GM21737 (cell line): ENCODE results near the gene SSH2.
"Not testable (repeated sequence)": the region's sequence is repeated elsewhere in the genome, so short reads cannot be mapped to it uniquely, and the experiment has no call there.

Experiments used
- ATAC-seq: cut with Tn5 transposase; IDR thresholded peaks from one replicate; pipeline ENCODE4 v1.9.1; 2021; ENCODE audit warnings: mild to moderate bottlenecking, moderate library complexity; ENCODE audit not compliant: unreplicated experiment

Gene SSH2

DNA sequence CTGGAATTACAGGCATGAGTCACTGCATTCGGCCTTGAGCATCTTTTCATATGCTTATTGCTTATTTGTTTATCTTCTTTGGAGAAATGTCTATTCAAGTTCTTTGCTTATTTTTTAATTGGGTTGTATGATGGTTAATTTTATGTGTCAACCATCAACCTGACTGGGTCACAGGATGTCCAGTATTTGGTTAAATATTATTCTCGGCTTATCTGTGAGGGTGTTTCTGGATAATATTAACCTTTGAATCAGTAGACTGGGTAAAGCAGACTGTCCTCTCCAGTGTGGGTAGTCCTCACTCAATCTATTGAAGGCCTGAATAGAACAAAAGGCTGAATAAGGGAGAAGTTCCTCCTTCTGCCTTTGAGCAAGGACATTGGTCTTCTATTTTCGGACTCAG is 142.0 kb downstream of the SSH2 start:
- ATAC-seq = no peak

DNA sequence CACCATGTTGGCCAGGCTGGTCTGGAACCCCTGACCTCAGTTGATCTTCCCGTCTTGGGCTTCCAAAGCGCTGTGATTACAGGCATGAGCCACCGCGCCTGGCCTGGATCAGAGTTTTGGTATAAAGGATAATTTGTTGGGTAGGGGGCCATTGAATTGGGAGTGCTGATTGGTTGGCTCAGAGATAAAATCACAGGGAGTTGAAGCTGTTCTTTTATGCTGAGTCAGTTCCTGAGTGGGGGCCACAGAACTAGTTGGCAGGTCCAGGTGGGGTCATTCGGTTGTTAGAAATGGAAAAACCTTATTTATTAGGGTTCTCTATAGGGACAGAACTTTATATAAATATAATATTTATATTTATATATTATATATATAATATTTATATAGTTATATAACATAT is 147.1 kb downstream of the SSH2 start:
- ATAC-seq = no peak

DNA sequence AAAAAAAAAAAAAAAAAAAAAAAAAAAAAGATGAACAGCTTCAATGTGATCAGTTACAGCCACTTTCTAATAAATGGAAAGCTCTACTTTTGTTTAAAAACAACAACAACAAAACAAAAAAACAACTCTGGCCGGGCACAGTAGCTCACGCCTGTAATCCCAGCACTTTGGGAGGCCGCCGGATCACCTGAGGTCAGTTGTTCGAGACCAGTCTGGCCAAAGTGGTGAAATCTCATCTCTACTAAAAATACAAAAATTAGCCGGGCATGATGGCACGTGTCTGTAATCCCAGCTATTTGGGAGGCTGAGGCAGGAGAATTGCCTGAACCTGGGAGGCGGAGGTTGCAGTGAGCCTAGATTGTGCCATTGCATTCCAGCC is 150.2 kb downstream of the SSH2 start:
- ATAC-seq = not testable (repeated sequence)

DNA sequence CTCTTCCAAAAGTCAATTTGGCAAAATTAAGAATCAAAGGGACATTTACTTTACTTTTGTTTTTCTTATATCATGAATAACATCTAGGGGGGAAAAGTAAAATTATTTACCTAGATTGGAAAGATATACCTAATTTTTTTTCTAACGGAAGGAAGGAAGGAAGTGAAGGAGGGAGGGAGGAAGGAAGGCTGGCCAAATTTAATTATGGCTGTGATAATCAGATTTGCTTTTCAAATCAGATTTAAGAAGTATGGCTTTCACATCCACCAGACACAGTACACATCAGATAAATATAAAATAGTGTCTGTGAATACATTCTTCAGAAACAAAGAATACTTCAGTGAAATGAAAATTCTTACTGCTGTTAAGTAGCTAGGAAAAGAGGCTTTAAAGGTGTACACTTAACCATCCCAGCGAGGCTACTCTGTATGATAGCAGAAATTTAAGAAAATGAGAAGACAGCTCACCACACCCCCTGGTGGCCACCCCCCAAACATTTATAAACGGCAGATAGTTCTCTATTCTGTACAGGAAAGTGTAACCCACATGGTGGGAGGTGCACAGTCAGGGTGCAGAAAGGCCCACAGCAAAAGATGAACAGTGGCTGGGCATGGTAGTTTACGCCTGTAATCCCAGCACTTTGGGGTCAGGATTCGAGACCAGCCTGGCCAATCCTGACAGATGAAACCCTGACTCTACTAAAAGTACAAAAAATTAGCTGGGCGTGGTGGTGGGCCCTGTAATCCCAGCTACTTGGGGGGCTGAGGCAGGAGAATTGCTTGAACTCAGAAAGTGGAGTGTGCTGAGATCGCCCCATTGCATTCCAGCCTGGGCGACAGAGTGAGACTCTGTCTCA is 150.8 kb downstream of the SSH2 start:
- ATAC-seq = no peak

DNA sequence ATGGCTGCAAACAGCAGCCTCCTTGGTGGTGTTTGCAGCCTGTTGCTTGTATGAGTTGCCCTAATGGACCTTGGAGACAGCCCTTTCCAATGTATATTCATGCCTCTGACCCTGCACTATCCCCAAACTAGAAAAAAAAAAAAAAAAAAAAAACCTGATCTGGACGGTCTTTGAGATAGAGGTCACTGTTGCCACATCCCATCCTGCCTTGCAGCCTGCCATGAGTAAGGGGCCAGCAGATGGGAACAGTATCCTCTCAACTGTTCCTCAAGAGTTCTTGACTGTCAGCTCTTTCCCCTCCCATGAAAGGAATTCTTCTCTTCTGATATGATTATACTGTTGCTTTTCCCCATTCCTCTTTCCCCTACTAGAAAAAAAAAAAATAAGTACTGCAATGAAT is 152.4 kb downstream of the SSH2 start:
- ATAC-seq = no peak

DNA sequence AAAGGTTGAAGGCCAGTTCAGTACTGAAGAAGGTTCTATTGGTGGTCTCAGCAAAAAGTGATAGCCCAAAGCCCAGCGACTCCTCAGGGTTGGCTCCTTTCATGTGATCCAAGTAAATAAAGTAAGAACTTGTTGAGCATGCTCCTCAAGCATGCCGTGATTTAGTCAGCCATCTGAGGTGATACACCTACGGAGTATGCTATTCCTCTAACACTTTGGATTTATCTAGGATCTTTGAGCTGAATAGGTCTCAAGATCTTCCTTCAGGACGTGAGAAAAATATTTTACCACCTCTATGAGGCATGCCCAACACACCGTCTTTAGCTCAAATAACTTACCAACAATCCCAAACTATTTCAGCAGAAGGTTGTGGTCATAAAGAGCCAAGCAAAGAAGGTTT is 154.0 kb downstream of the SSH2 start:
- no peak for ATAC-seq

DNA sequence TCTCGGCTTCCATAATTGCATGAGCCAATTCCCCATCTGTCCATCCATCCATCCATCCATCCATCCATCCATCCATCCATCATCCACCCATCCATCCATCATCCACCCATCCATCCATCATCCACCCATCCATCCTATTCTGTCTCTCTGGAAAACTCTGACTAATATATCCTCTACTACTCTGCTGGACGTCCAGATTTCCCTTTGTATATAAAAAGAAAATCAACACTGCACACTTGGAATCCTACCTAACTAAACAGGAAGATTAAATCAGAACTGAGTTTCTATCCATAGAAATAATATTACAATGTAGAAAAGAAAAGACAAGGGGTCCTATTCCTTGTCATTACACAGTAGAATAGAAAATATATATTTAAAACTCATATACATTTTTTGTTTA is 157.0 kb downstream of the SSH2 start:
- ATAC-seq = no peak

DNA sequence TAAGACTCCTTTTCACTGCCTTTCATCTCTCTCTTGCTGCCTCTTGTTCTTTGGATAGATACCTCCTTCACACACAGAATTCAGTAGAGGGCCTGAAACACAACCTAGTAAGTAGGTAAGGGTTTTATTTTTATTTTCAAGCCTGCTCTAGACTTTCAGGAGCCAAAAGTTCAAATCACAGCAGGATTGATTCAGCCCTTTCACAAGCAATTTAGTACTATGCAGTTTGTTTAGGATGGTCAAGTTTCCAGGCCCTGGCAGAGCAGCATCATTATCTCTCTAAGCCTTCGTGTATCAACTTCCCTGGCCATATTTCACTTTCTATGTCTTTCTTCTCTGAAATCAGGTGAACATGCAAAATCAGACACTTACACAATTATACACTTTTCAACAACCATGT is 158.5 kb downstream of the SSH2 start:
- ATAC-seq = no peak

DNA sequence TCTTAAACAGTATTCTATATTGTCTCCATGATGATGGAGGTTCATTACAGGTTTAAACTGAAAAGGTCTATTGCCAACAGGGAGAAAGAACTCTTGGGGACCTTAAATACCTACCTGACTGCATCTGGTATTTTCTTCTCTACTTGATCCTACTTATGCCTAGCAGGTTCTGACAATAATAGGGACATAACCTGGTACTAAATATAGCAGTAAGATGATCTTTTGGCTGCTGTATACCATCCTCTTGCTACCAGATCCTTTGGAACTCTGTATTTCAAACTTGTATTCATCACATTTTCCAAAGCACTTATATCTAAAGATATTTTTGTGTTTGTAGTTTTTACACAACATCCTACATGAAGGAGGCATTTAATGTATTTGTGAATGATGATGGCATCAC is 160.8 kb downstream of the SSH2 start:
- ATAC-seq = no peak

DNA sequence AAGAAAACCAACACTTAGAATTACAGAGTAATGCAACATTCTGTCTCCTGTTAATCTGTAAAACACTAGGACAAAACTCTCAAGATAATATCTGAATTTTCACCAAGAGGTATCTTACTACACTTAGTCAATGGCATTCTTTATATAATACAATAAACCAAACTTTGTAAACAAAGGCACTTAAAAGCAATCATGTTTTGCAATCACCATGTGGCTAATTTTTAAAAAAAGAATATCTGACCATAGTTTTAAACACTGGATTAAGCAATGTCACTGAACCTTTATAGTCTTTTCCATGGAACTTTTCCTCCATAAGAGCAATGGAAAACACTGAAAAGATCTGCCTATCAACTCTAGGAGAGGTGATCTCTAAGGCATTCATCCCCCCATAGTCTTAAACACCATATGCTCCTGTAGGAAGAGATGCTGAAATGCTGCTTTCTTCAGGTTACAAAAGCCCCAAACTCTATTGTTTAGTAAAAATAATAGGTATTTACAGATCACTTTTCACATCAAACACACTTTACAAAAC is 163.2 kb downstream of the SSH2 start:
- ATAC-seq = no peak

DNA sequence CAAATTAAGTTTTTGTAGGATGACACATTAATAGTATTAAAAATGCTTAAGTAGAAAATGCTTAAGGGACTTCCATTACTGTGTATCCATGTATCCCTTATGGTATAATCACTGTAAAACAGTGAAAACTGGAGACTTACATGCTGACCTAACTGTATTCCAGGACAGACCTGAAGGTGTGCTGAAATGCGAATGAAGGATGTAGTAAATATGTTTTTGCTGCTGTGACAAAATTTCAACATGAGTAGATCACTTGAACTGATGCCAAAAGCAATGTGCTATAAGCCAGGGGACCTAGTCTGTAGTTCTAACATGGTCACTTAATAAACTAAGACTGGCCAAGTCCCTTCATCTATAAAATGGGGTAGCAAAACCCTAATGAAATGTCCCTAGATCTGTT is 165.3 kb downstream of the SSH2 start:
- no peak for ATAC-seq

DNA sequence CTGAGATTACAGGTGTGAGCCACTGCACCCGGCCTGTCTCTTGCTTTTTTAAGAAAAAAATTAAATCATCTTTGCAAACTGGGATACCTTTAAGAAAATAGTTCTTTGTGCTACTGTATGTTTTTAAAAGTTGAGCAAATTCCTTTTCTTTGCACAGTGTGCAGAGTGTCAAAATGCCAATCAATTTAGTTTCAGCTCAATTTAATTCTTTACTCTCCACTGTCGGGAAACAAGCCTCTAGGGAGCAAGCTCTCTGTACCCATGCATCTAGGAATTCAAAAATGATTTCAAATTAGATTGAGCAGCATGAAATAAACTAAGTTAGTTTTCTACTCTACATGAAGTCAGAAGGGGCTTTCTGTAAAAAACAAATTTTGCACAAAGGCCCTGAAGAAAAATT is 165.8 kb downstream of the SSH2 start:
- ATAC-seq = no peak

DNA sequence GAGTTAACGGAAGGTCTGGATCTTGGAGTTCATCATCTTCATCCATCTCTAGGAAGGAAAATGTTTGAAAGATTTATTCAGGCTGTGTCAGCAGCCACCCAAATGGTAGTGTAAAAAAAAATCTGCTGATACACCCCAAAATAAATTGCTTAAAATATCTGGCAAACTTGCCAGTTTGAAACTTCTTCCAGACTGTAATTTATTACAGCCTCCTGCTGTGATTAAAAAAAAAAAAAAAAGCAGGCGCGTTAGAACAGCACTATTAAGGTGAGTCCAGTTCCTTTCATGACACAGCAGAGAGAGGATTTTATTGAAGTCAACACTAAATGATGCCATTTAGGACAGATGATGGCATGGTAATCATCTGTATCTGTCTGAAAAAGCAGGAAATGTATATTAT is 166.8 kb downstream of the SSH2 start:
- ATAC-seq = no peak

DNA sequence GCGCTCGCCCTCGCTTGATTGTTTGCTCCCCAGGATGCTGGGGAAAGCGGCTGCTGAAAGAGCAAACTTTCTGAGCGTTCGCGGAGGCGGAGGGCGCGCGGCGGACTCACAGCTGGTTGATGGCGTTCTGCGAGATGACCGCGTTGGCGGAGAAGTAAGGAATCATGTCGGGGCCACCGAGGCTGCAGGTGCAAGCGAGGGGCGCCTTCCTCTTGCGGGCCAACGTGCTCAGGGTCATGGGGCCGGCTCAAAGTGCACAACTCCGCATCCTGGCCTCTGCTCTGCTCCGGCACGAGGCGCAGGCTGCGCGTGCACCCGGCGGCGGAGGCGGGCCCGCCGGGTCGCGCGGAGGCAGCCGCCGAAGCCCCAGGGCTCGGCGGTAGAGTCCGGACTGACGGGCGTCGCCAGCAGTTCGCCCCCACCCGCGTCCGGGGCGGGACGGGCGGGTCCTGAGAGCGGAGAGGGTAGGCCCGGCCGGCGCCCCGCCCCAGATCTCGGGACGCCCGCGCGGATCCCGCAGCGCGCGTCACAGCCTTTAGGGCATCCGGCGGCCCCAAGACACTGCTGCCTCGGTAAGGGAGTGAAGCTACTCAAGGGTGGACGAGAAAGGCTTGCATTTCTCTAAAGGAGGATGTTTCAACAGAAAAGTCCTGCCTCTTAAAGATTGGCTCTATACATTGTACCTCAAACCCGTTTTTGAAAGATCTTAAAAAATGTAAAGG is 168.8 kb downstream of the SSH2 start:
- ATAC-seq = peak; percentile 90

DNA sequence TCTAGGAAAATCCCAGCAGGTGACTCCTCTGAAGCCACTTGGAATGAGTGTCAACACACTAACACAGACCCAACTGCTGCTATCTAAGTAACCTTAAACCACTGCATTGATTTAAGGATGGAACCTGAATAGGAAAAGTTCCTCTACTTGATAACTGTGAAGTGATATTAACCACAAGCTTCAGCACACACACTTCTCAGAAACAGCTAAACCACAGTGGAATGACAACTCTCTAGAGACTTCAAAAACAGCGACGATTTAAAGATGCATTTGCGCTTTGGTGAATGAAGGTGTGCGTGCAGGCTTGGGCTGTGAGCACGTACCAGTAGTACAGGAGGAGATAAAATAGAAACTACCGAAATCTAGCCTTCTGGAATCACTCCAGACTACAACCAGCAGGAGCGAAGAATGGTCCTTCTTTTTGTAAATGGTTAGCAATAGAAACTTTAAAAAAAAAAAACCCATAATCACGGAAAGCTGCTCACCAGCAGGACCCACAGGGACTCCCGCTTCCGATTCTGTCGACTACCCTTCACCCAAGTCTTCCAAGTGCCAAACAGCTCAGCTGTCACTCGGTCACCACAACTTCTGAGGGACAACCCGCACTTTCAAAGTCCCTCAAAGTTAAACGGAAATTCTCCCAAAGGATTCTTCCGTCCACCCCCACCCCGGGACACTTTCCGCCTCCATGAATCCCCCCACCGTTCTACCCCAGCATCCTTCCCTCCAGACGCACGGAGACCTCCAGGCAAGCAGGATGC is 169.6 kb downstream of the SSH2 start:
- peak; percentile 39 for ATAC-seq

DNA sequence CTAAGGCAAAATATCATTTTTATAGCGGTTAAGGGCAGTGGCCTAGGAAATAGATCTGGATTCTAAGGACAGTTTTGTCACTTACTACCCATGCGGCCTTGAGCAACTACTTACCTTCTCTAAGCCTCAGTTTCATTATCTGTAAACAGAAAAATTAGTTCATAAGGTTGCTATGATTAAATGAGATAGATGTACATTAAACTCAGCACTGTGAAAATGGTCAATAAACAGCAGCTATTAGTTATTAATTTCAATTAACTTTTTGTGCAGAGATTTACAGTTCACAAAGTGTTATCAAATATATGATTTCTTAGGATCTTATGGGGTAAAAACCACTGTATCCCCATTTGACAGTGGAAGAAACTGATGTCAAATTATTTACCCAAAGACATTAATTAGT is 171.8 kb downstream of the SSH2 start:
- no peak for ATAC-seq

DNA sequence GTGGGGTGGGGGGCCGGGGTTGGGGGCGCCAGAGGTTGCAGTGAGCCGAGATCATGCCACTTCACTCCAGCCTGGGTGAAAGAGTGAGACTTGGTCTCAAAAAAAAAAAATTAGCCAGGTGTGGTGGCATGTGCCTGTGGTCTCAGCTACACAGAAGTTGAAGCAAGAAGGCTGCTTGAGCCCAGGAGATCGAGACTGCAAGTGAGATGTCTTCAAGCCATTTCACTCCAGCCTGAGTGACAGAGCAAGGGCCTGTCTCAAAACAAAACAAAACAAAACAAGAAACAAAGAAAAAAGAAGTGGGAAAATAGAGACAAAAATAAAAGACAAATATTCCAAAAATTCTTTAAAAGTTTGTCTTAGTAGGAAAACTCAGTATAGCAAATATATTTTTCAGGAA is 172.2 kb downstream of the SSH2 start:
- ATAC-seq = no peak

DNA sequence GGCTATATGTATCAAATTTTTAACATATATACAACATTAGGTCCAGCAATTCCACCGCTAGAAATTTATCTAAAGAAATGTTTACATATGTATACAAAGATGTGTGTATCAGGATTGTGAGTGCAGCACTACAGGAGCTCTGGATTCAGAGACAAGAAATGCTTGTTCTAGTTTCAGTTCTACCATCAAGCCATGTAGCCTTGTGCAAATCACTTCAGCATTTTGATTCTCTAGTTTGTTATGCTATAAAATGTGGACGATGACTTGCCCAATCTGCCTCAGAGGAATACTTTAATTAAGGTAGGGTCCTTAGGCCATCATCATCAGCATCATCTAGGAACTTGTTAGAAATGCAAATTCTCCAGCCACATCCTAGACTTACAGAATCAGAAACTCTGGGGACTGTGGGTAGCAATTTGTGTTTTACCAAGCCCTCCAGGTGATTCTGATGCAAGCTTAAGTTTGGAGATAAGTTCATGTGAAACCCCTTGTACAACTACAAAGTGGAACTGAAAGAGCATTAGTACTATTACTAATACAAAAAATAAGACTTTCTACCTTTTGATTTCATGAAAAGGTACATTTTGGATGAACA is 176.1 kb downstream of the SSH2 start:
- peak; percentile 54 for ATAC-seq

DNA sequence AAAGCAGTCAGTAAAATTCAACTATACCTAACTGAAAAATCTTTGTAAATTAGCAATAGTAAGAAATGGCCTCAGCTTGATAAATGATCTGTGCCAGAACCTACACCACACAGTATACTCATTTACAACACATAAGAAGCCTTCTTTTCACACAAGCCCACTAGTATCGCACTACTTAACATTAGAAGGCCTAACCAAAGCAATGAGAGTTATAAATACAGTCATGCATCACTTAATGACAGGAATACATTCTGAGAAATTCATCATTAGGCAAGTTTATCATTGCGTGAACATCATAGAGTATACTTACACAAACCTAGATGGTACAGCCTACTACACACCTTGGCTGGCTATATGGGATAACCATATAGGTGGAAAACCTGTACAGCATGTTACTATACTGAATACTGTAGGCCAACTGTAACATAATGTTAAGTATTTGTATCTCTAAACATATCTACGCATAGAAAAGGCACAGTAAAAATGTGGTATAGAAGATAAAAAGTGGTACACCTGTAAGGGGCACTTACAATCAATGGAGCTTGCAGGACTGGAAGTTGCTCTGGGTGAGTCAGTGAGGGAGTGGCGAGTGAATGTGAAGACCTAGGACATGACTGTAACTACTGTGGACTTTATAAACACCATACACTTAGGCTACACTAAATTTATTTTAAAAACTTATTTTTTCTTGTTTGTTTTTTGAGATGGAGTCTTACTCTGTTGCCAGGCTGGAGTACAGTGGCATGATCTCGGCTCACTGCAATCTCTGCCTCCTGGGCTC is 180.8 kb downstream of the SSH2 start:
- ATAC-seq = no peak

DNA sequence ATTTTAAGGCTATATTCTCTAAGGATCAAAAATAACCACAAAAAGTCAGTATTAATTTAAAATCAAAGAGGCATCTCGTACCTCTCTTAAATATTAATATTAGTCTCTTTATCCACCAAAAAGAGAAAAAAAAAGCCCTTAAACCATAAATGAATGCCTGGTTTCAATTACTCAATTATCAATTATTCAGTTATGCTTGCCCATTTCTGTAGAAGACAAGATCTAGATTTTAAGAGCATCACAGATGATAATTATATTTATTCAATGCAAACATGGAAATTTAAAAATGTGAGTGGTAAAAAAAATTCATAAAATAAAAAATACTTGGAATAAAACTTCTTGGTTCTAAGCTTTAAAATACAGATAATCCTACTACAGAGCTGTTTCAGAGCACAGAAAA is 181.6 kb downstream of the SSH2 start:
- no peak for ATAC-seq
